ENCODE measurements around the gene BLTP1.

The BLTP1 gene

DNA sequence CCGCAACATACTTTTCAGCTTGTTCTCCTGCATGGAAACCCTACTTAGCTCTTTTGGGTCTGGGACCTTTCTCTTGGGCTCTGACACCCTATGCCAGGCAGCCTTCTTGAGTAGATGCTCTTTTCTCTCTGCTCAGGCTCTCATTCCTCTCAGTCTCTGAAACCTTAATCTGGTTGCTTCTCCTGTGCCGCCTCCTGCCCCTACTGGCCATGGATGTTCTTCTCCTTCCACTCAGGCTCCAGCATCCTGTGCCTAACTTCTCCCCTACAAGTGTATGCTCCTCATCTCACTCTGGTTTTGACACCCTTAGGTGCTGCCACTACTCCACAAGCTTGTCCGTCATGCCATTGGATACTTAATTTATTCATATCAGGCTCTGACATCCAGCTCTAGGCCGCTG is 15.2 kb downstream of the BLTP1 start:
- DNase-seq (ENCODE audit: low spot score): no peak

DNA sequence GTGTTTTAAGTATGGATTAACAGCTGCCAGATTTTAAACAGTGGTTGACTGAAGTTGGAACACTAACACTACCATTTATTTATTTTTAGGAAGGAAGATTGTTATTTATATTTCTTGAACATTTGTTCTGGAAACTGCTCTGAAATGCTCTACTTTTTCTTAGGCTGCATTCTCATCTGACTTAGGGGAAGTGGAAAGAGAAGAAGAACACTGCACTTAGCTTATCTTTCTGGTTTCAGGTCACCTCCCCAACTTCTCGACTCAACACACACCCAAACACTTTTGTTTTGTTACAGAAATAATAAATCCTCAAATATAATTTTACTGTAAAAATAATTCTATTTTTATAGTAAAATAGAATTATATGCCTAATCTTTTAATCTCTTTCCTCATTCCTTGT is 18.6 kb downstream of the BLTP1 start:
- no peak for DNase-seq (ENCODE audit: low spot score)

DNA sequence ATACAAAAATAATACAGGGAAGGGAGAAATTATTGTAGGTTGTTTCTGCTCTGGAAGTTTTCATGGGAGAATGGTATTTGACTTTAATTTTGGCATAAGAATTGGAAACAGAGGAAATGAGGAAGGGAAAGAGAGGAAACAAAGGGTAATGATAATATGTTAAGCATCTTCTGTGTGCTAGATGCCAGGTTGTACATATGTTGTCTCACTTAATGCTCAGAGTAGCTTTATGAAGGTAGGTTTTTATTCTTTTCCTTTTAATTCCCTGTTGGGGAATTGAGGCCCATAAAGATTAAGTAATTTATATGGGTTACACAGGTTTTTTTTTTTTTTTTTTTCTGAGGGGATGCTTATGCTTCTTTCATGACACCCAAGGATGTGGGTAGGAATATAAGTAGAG is 19.2 kb downstream of the BLTP1 start:
- no peak for DNase-seq (ENCODE audit: low spot score)

DNA sequence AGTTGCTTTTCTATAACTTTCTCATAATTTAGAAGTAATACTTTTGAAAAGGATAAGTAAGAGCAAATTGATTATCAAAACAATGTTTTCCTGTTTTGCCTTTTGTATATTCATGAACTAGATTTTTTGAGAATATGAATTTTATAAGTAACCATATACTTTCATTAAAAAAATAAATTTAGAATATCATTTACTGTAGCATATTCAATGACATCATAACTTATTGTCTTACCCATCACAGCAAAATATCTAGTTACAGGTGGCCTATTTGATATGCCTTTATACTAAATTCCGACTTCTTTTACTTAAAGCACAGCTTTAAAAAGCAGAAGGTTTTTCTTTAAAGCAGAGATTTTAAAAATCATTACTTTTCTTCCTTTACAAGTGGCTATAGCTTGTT is 20.1 kb downstream of the BLTP1 start:
- no peak for DNase-seq (ENCODE audit: low spot score)

DNA sequence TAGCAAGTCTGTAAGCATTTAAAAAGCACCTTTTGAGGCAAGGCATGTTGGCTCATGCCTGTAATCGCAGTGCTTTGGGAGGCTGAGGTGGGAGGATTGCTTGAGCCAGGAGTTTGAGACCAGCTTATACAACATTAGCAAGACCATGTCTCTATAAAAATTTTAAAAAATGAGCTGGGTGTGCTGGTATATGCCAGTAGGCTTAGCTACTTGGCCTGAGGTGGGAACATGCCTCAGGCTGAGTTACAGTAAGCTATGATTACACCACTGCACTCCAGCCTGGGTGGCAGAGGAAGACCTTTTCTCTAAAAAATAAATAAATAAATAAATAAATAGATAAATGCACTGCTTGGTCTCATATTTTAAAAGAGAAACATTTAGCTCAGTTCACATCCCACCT is 26.8 kb downstream of the BLTP1 start:
- no peak for DNase-seq (ENCODE audit: low spot score)

DNA sequence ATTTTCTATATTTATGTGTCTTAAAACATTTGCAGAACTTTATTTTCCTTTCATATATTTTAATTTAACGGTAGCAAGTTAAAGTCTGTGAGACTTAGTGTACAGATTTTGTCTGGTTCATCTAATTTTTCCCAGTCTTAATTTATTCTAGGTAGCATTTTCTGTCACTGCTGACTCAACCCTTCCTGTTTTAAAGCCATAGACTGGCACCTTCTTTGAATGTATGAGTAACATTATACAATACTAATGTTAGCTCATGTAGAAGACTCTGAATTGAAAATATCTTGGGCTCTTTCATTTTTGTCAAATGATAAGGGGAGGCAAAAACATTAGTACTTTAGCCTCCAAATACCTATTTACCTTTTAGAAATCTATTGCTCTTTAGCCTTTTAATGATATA is 43.6 kb downstream of the BLTP1 start:
- no peak for DNase-seq (ENCODE audit: low spot score)

Data from HuH-7 (cell line).